GM12891 (cell line): Measurements from ENCODE around the gene TCAP.

Experiments used
- PAX5 ChIP-seq: IDR thresholded peaks from 2 replicates; pipeline ENCODE4 v1.6.1; 2011; ENCODE audit warnings: low read length, moderate library complexity, mild to moderate bottlenecking; ENCODE audit not compliant: insufficient read depth, severe bottlenecking
- POLR2A ChIP-seq: IDR thresholded peaks from 2 replicates; pipeline ENCODE4 v1.6.1; 2011; ENCODE audit warnings: low read depth, low read length, control low read depth
- POLR2AphosphoS5 ChIP-seq: IDR thresholded peaks from 2 replicates; pipeline ENCODE4 v1.6.1; 2011; ENCODE audit warnings: low read depth, low read length, control low read depth
- SPI1 ChIP-seq: IDR thresholded peaks from 2 replicates; pipeline ENCODE4 v1.6.1; 2011; ENCODE audit warnings: low read depth, low read length, control low read depth
- TAF1 ChIP-seq: IDR thresholded peaks from 2 replicates; pipeline ENCODE4 v1.6.1; 2011; ENCODE audit warnings: low read depth, low read length, control low read depth

DNA sequence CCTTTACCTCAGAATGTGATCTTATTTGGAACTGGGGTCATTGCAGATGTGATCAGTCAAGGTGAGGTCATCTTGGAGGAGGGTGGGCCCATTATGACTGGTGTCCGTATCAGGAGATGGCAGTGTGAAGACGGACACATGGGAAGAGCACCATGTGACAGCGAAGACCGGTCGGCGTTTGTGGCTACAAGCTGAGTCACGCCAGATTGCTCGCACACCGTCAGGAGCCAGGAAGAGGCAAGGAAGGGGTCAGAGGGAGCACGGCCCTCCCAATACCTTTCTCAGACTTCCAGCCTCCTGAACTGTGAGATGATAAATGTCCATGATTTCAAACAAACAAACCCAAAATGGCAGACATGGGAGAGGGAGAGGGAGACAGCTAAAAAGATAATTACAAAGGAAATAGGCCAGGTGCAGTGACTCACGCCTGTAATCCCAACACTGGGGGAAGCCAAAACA lies 15.0 kb upstream of the TCAP start:
- no peak for TF ChIP-seq POLR2A
- TF ChIP-seq SPI1 = no peak
- no peak for TF ChIP-seq TAF1
- no peak for TF ChIP-seq PAX5
- TF ChIP-seq POLR2AphosphoS5 = no peak
